ENCODE data around the gene TMEM178A.

DNA sequence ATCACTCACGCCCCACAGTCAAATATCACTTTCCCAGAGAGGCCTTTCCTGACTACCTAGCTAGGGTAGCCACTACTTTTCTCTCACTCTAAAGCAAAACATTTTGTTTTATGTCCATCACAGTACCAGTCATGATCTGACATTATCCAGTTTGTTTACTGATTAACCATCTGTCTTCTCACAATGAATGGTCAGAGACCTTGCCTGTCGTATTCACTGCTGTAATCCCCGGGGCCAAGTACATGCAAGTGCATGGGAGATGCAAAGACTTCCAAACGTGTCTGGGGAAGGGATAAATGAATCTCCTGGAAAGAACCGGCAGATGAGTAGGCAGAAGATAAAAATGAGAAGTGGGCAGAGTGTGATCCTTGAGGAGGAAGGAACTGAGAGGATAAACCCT lies 73.7 kb downstream of the TMEM178A start:
- TF ChIP-seq, protein P1, sequence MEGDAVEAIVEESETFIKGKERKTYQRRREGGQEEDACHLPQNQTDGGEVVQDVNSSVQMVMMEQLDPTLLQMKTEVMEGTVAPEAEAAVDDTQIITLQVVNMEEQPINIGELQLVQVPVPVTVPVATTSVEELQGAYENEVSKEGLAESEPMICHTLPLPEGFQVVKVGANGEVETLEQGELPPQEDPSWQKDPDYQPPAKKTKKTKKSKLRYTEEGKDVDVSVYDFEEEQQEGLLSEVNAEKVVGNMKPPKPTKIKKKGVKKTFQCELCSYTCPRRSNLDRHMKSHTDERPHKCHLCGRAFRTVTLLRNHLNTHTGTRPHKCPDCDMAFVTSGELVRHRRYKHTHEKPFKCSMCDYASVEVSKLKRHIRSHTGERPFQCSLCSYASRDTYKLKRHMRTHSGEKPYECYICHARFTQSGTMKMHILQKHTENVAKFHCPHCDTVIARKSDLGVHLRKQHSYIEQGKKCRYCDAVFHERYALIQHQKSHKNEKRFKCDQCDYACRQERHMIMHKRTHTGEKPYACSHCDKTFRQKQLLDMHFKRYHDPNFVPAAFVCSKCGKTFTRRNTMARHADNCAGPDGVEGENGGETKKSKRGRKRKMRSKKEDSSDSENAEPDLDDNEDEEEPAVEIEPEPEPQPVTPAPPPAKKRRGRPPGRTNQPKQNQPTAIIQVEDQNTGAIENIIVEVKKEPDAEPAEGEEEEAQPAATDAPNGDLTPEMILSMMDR (IDR thresholded peaks at IDR 0.05; ENCODE audit: insufficient read depth, low read depth, low read length) = no peak
- no peak for TF ChIP-seq EZH2 (IDR thresholded peaks at IDR 0.05; ENCODE audit: insufficient read depth, low read length)
